HepG2 (cell line): ENCODE measurements around the gene SLC22A7. TPM values are rescaled to one million over a fixed set of nuclear protein-coding genes. Genes with fewer than 3 reads are reported as not detected.
A peak's percentile ranks its signal among the peaks of the same experiment; 100 is the strongest.

Source experiments
- ATF7 ChIP-seq, 2 experiments: fragments of 450-650 bp in 1 of 2; sonication (generic) in 1 of 2; formaldehyde crosslinking in 1 of 2; IDR thresholded peaks; 2 replicates each; pipeline versions ENCODE4 v1.4.0 to v1.6.1; 2016 to 2020; ENCODE audit warnings: antibody characterized with exemption in 1 of 2, mild to moderate bottlenecking in 1 of 2, missing genetic modification reagents in 1 of 2
- CBX2 ChIP-seq, 2 experiments: fragments of 200-600 bp in 1 of 2; sonication (generic); formaldehyde crosslinking in 1 of 2; IDR thresholded peaks; 2 replicates each; pipeline versions ENCODE4 v1.7.0 to v1.8.1; 2018 to 2022; ENCODE audit warnings: low read depth in 2 of 2, low read length in 1 of 2, mild to moderate bottlenecking in 1 of 2, missing genetic modification reagents in 1 of 2
- CC2D1A ChIP-seq: sonication (generic); formaldehyde crosslinking; IDR thresholded peaks from 2 replicates; pipeline ENCODE4 v1.8.1; 2023; ENCODE audit warnings: mild to moderate bottlenecking, missing genetic modification reagents
- EP300 ChIP-seq, 3 experiments: sonication (generic) in 1 of 3; formaldehyde crosslinking in 1 of 3; IDR thresholded peaks; 2 replicates each; pipeline versions ENCODE4 v1.5.1 to v1.6.1; 2011 to 2020; ENCODE audit warnings: low read depth in 2 of 3, low read length in 2 of 3, borderline replicate concordance in 1 of 3, improper control_type of control experiment in 1 of 3, mild to moderate bottlenecking in 1 of 3, missing genetic modification reagents in 1 of 3, moderate library complexity in 1 of 3
- KDM6A ChIP-seq: IDR thresholded peaks from 2 replicates; pipeline ENCODE4 v1.6.1; 2016; ENCODE audit warnings: low read depth
- MED1 ChIP-seq: sonication (generic); formaldehyde crosslinking; IDR thresholded peaks from 2 replicates; pipeline ENCODE4 v1.4.0; 2020; ENCODE audit warnings: missing genetic modification reagents
- NR2F2 ChIP-seq: IDR thresholded peaks from 2 replicates; pipeline ENCODE4 v1.6.1; 2012; ENCODE audit warnings: low read depth, inconsistent platforms, borderline replicate concordance
- SP4 ChIP-seq: sonication (generic); formaldehyde crosslinking; IDR thresholded peaks from 2 replicates; pipeline ENCODE4 v1.8.1; 2023; ENCODE audit warnings: mild to moderate bottlenecking, missing genetic modification reagents
- SP5 ChIP-seq: IDR thresholded peaks from 2 replicates; pipeline ENCODE4 v1.6.1; 2016; ENCODE audit warnings: low read depth, borderline replicate concordance
- SUZ12 ChIP-seq: fragments of 150-350 bp; IDR thresholded peaks from 2 replicates; pipeline ENCODE4 v1.6.1; 2014; ENCODE audit warnings: low read depth, low read length
- ZNF296 ChIP-seq: sonication (generic); formaldehyde crosslinking; conservative IDR thresholded peaks from 2 replicates; pipeline ENCODE4 v1.5.0; 2020; ENCODE audit warnings: mild to moderate bottlenecking, missing genetic modification reagents
- ZNF317 ChIP-seq: sonication (generic); formaldehyde crosslinking; IDR thresholded peaks from 2 replicates; pipeline ENCODE4 v1.5.0; 2020; ENCODE audit warnings: mild to moderate bottlenecking, missing genetic modification reagents
- ZSCAN31 ChIP-seq: sonication (generic); formaldehyde crosslinking; IDR thresholded peaks from 2 replicates; pipeline ENCODE4 v1.5.0; 2020; ENCODE audit warnings: low read depth, mild to moderate bottlenecking, missing genetic modification reagents
- polyA plus RNA-seq, 8 experiments: library from polyadenylated mRNA; depleted of rRNA in 3 of 8; stranded (reverse) in 7 of 8; unstranded in 1 of 8; fragments of >200 nt; fragmentation: Illumina TruSeq in 4 of 8; extraction: Trizol in 4 of 8; gene quantifications; 2 replicates each; pipeline versions ENCODE4 v1.2.1 to v1.2.3, GENCODE V29; 2011 to 2016; ENCODE audit warnings: low read depth in 4 of 8, missing spikeins in 1 of 8, mixed read lengths in 1 of 8; ENCODE audit not compliant: insufficient read depth in 1 of 8
- total RNA-seq, 5 experiments: library from RNA; depleted of rRNA; stranded (reverse); fragments of >200 nt; fragmentation: Illumina TruSeq; extraction: Trizol; gene quantifications; 2 replicates each; pipeline ENCODE4 v1.2.3, GENCODE V29; 2016; ENCODE audit warnings: low read depth in 1 of 5
- TF ChIP-seq, protein P1 (sequence below): sonication (generic); formaldehyde crosslinking; conservative IDR thresholded peaks from 2 replicates; pipeline ENCODE4 v1.4.0; 2020; ENCODE audit warnings: mild to moderate bottlenecking, missing genetic modification reagents, moderate library complexity
- TF ChIP-seq, protein P2 (sequence below): sonication (generic); formaldehyde crosslinking; IDR thresholded peaks from 2 replicates; pipeline ENCODE4 v1.4.0; 2020; ENCODE audit warnings: mild to moderate bottlenecking, missing genetic modification reagents
- TF ChIP-seq, protein P3 (sequence below): sonication (generic); formaldehyde crosslinking; IDR thresholded peaks from 2 replicates; pipeline ENCODE4 v1.8.1; 2023; ENCODE audit warnings: mild to moderate bottlenecking, missing genetic modification reagents
- TF ChIP-seq, protein P4 (sequence below): sonication (generic); formaldehyde crosslinking; IDR thresholded peaks from 2 replicates; pipeline ENCODE4 v1.8.0; 2022; ENCODE audit warnings: missing genetic modification reagents, low read depth, mild to moderate bottlenecking, borderline replicate concordance
- TF ChIP-seq, protein P5 (sequence below): sonication (generic); formaldehyde crosslinking; IDR thresholded peaks from 2 replicates; pipeline ENCODE4 v1.4.0; 2020; ENCODE audit warnings: missing genetic modification reagents

Gene SLC22A7
- total and polyA plus RNA-seq, 2 of the 13 experiments (the other 11 are each of a cell fraction or from before 2014, with no cell fraction given), result 5.3 to 22.6 TPM

DNA sequence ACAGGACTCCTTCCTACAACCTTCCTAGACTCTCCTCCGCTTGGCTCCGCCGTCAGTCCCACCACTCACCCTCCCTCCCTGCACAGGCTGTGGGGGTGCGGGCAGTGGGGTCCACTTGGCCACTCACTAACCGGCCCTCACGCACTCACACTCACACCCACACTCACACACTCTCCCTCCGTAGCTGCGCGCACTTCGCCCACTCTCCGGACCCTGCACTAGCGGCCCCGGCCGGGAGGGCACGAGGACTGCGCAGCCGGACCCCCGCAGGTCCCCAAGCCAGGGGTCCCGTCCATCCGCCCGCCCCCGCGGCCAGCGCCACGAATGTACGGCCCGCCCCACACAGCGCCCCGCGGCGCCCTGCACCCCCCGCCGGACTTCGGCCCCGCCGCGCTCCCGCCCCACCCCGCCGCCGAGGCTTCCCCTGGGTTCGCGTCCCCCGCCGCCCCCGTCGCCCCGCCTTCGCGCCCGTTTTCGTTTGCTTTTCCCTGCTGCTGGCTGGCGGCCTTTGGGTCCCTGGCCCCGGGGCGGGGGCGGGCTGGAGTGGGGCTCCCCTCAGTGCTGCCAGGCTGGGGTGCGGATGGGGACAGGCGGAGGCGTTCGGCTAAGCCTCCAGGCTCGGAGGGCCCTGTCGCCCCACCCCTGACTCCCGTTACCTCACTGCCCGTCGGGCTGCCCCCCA is 23.0 kb upstream of the SLC22A7 start (continued):
- TF ChIP-seq, protein P1, sequence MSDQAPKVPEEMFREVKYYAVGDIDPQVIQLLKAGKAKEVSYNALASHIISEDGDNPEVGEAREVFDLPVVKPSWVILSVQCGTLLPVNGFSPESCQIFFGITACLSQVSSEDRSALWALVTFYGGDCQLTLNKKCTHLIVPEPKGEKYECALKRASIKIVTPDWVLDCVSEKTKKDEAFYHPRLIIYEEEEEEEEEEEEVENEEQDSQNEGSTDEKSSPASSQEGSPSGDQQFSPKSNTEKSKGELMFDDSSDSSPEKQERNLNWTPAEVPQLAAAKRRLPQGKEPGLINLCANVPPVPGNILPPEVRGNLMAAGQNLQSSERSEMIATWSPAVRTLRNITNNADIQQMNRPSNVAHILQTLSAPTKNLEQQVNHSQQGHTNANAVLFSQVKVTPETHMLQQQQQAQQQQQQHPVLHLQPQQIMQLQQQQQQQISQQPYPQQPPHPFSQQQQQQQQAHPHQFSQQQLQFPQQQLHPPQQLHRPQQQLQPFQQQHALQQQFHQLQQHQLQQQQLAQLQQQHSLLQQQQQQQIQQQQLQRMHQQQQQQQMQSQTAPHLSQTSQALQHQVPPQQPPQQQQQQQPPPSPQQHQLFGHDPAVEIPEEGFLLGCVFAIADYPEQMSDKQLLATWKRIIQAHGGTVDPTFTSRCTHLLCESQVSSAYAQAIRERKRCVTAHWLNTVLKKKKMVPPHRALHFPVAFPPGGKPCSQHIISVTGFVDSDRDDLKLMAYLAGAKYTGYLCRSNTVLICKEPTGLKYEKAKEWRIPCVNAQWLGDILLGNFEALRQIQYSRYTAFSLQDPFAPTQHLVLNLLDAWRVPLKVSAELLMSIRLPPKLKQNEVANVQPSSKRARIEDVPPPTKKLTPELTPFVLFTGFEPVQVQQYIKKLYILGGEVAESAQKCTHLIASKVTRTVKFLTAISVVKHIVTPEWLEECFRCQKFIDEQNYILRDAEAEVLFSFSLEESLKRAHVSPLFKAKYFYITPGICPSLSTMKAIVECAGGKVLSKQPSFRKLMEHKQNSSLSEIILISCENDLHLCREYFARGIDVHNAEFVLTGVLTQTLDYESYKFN (CRISPR knock-in tag), result peak; percentile 87
- TF ChIP-seq SUZ12 (no peak), CBX2 (IDR thresholded peaks at IDR 0.05; ENCODE audit: low read depth, low read length) (no peak), CBX2 (CRISPR knock-in tag; IDR thresholded peaks at IDR 0.05; ENCODE audit: low read depth) (no peak; the same call in 1 of the 2 replicates), ZSCAN31 (CRISPR knock-in tag) (no peak; the same call in 1 of the 2 replicates), CC2D1A (0 out of 2 replicates have a peak, but pooled peaks have one; percentile 74), MED1 (CRISPR knock-in tag) (peak; percentile 89), SP5 (CRISPR knock-in tag) (peak; percentile 89), EP300 (IDR thresholded peaks at IDR 0.05; ENCODE audit: low read depth in 2 of 2, low read length in 2 of 2) (peak; percentile 11 to 80; a peak in 2 of 4 replicates), EP300 (CRISPR knock-in tag; IDR thresholded peaks at IDR 0.05; ENCODE audit: borderline replicate concordance) (peak; percentile 30; the same call in 1 of the 2 replicates), ZNF296 (CRISPR knock-in tag) (peak; percentile 92), KDM6A (peak; percentile 12; the same call in 1 of the 2 replicates), ATF7 (IDR thresholded peaks at IDR 0.05) (no peak), ATF7 (CRISPR knock-in tag; IDR thresholded peaks at IDR 0.05) (peak; percentile 77; the same call in 1 of the 2 replicates), SP4 (CRISPR knock-in tag) (no peak; the same call in 1 of the 2 replicates), NR2F2 (no peak), ZNF317 (CRISPR knock-in tag) (0 out of 2 replicates have a peak, but pooled peaks have one; percentile 45)
- TF ChIP-seq, protein P2, sequence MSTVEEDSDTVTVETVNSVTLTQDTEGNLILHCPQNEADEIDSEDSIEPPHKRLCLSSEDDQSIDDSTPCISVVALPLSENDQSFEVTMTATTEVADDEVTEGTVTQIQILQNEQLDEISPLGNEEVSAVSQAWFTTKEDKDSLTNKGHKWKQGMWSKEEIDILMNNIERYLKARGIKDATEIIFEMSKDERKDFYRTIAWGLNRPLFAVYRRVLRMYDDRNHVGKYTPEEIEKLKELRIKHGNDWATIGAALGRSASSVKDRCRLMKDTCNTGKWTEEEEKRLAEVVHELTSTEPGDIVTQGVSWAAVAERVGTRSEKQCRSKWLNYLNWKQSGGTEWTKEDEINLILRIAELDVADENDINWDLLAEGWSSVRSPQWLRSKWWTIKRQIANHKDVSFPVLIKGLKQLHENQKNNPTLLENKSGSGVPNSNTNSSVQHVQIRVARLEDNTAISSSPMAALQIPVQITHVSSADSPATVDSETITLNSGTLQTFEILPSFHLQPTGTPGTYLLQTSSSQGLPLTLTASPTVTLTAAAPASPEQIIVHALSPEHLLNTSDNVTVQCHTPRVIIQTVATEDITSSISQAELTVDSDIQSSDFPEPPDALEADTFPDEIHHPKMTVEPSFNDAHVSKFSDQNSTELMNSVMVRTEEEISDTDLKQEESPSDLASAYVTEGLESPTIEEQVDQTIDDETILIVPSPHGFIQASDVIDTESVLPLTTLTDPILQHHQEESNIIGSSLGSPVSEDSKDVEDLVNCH, result 0 out of 2 replicates have a peak, but pooled peaks have one; percentile 69
- TF ChIP-seq, protein P3, sequence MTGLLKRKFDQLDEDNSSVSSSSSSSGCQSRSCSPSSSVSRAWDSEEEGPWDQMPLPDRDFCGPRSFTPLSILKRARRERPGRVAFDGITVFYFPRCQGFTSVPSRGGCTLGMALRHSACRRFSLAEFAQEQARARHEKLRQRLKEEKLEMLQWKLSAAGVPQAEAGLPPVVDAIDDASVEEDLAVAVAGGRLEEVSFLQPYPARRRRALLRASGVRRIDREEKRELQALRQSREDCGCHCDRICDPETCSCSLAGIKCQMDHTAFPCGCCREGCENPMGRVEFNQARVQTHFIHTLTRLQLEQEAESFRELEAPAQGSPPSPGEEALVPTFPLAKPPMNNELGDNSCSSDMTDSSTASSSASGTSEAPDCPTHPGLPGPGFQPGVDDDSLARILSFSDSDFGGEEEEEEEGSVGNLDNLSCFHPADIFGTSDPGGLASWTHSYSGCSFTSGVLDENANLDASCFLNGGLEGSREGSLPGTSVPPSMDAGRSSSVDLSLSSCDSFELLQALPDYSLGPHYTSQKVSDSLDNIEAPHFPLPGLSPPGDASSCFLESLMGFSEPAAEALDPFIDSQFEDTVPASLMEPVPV, result peak; percentile 61; the same call in 1 of the 2 replicates
- TF ChIP-seq, protein P4, sequence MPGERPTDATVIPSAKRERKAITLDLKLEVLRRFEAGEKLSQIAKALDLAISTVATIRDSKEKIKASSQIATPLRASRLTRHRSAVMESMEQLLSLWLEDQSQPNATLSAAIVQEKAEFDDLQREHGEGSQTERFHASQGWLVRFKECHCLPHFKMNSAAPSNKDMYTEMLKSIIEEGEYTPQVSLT (CRISPR knock-in tag), result no peak
- TF ChIP-seq, protein P5, sequence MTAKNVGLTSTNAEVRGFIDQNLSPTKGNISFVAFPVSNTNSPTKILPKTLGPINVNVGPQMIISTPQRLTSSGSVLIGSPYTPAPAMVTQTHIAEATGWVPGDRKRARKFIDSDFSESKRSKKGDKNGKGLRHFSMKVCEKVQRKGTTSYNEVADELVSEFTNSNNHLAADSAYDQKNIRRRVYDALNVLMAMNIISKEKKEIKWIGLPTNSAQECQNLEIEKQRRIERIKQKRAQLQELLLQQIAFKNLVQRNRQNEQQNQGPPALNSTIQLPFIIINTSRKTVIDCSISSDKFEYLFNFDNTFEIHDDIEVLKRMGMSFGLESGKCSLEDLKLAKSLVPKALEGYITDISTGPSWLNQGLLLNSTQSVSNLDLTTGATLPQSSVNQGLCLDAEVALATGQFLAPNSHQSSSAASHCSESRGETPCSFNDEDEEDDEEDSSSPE (CRISPR knock-in tag), result peak; percentile 51
